B cell (primary cell): ENCODE data around the gene HBS1L. TPM values are rescaled to one million over a fixed set of nuclear protein-coding genes. Genes with fewer than 3 reads are reported as not detected.

Experiments used
- ATAC-seq: fragments of 200-7000 bp; cut with Tn5 transposase; one replicate; pipeline ENCODE4 v1.10.0; 2021; ENCODE audit warnings: low read depth, mild to moderate bottlenecking, moderate number of reproducible peaks, moderate library complexity
- CTCF ChIA-PET: fragments of 350-600 bp; sonication (Branson Sonifier 250); formaldehyde crosslinking; loops from one replicate; lab custom pipeline; 2021; ENCODE audit warnings: antibody characterized with exemption, inconsistent platforms; lab: Charles Lee
- POLR2A ChIA-PET: fragments of 350-600 bp; sonication (Branson Sonifier 250); formaldehyde crosslinking; loops from one replicate; lab custom pipeline; 2021; ENCODE audit warnings: antibody characterized with exemption; lab: Charles Lee
- DNase-seq: peaks from one replicate; pipeline ENCODE4 v3.0.0; 2013
- H2AFZ ChIP-seq: 2 replicates; pipeline ENCODE4 v1.6.1; 2012; ENCODE audit warnings: mild to moderate bottlenecking, low read depth, low read length; ENCODE audit not compliant: insufficient read depth, poor library complexity, severe bottlenecking
- H3K27ac ChIP-seq, 2 donors: 1 replicate in 1 of 2; 2 replicates in 1 of 2; pipeline ENCODE4 v1.5.1; 2012 to 2013; ENCODE audit warnings: low read length in 2 of 2, mild to moderate bottlenecking in 2 of 2, moderate library complexity in 1 of 2
- H3K27me3 ChIP-seq, 4 experiments: fragments of 200-600 bp in 1 of 4; sonication (generic) in 1 of 4; replicated peaks in 1 of 4; 1 replicate in 2 of 4; 2 replicates in 2 of 4; pipeline versions ENCODE4 v1.6.1 to v1.7.0; 2013 to 2016; ENCODE audit warnings: low read length in 3 of 4, mild to moderate bottlenecking in 2 of 4, mixed read lengths in 1 of 4, moderate library complexity in 1 of 4; ENCODE audit not compliant: insufficient read depth in 4 of 4, control insufficient read depth in 3 of 4; ENCODE audit errors: control extremely low read depth in 1 of 4
- H3K36me3 ChIP-seq, 2 experiments: replicated peaks in 1 of 2; 1 replicate in 1 of 2; 2 replicates in 1 of 2; pipeline versions ENCODE4 v1.6.1 to v1.7.1; 2013; ENCODE audit warnings: low read length in 1 of 2; ENCODE audit not compliant: insufficient read depth in 2 of 2, control insufficient read depth in 1 of 2; ENCODE audit errors: control extremely low read depth in 1 of 2, extremely low read depth in 1 of 2
- H3K4me1 ChIP-seq, 2 donors: fragments of 200-600 bp in 1 of 2; sonication (generic) in 1 of 2; 1 replicate in 1 of 2; 2 replicates in 1 of 2; pipeline versions ENCODE4 v1.5.1 to v1.6.1; 2013 to 2017; ENCODE audit warnings: low read length in 2 of 2; ENCODE audit not compliant: control insufficient read depth in 2 of 2, insufficient read depth in 2 of 2
- H3K4me2 ChIP-seq: replicated peaks from 2 replicates; pipeline ENCODE3; 2012; ENCODE audit warnings: mild to moderate bottlenecking, low read depth, low read length; ENCODE audit not compliant: poor library complexity, severe bottlenecking
- H3K4me3 ChIP-seq, 5 experiments: fragments of 200-600 bp in 1 of 5; sonication (generic) in 1 of 5; 1 replicate in 3 of 5; 2 replicates in 2 of 5; pipeline versions ENCODE4 v1.5.1 to v1.7.0; 2011 to 2016; ENCODE audit warnings: low read length in 4 of 5, mild to moderate bottlenecking in 4 of 5, low read depth in 2 of 5, control low read depth in 1 of 5, moderate library complexity in 1 of 5; ENCODE audit not compliant: insufficient read depth in 1 of 5; ENCODE audit errors: control extremely low read depth in 1 of 5, extremely low read depth in 1 of 5
- H3K79me2 ChIP-seq: fragments of 200-600 bp; sonication (generic); one replicate; pipeline ENCODE4 v1.6.0; 2016; ENCODE audit warnings: low read length; ENCODE audit not compliant: control insufficient read depth, insufficient read depth
- H3K9ac ChIP-seq: fragments of 200-600 bp; sonication (generic); 2 replicates; pipeline ENCODE4 v1.6.1; 2017; ENCODE audit warnings: mild to moderate bottlenecking, low read length, moderate library complexity
- H3K9me3 ChIP-seq, 3 donors: one replicate each; pipeline versions ENCODE4 v1.6.1 to v1.7.1; 2013; ENCODE audit warnings: low read length in 2 of 3; ENCODE audit not compliant: control insufficient read depth in 2 of 3, insufficient read depth in 1 of 3; ENCODE audit errors: control extremely low read depth in 1 of 3
- H4K20me1 ChIP-seq: 2 replicates; pipeline ENCODE4 v1.6.0; 2012; ENCODE audit warnings: mild to moderate bottlenecking, low read length; ENCODE audit not compliant: insufficient read depth, control insufficient read depth, poor library complexity, severe bottlenecking
- H3K27ac Mint-ChIP-seq: one replicate; pipeline ENCODE4 v1.8.0; 2021; ENCODE audit warnings: mixed read lengths
- H3K27me3 Mint-ChIP-seq: one replicate; pipeline ENCODE4 v1.8.0; 2021; ENCODE audit warnings: mixed read lengths
- H3K4me1 Mint-ChIP-seq: one replicate; pipeline ENCODE4 v1.8.0; 2021; ENCODE audit warnings: mixed read lengths
- H3K4me3 Mint-ChIP-seq: one replicate; pipeline ENCODE4 v1.8.0; 2021; ENCODE audit warnings: mixed read lengths
- H3K9me3 Mint-ChIP-seq: one replicate; pipeline ENCODE4 v1.8.0; 2022; ENCODE audit warnings: mixed read lengths; ENCODE audit not compliant: insufficient read depth
- CTCF ChIP-seq: fragments of 200-600 bp; IDR thresholded peaks from one replicate; pipeline ENCODE4 v1.8.0; 2022; ENCODE audit warnings: antibody characterized with exemption, mild to moderate bottlenecking
- EZH2 ChIP-seq: IDR thresholded peaks from 2 replicates; pipeline ENCODE4 v1.6.1; 2012; ENCODE audit warnings: borderline replicate concordance, low read depth, mild to moderate bottlenecking, moderate library complexity, low read length; ENCODE audit not compliant: insufficient read depth, poor library complexity, severe bottlenecking
- WGBS: methylation state at CpG from one replicate; pipeline ENCODE4 v1.1.5; 2013; ENCODE audit warnings: missing lambda C conversion rate; ENCODE audit not compliant: insufficient coverage; 5-methylcytosine and 5-hydroxymethylcytosine counted together
- intact Hi-C: fragments of 100-400 bp; cut with micrococcal nuclease; formaldehyde crosslinking; loops from one replicate; pipeline ENCODE4 v1.10.0; 2022
- polyA plus RNA-seq: library from polyadenylated mRNA; depleted of rRNA; stranded (reverse); fragments of >200 nt; gene quantifications from 2 replicates; pipeline ENCODE4 v1.2.3, GENCODE V29; 2012
- total RNA-seq, 2 donors: library from RNA; stranded (reverse); fragments of 120-200 nt in 1 of 2; gene quantifications; 1 replicate in 1 of 2; 2 replicates in 1 of 2; pipeline versions ENCODE4 v1.2.3 to v1.2.4, GENCODE V29; 2013 to 2022

The HBS1L gene
- total and polyA plus RNA-seq, 2 donors (not counting 1 experiment from before 2014, with no cell fraction given) = 10.3 to 58.2 TPM

DNA sequence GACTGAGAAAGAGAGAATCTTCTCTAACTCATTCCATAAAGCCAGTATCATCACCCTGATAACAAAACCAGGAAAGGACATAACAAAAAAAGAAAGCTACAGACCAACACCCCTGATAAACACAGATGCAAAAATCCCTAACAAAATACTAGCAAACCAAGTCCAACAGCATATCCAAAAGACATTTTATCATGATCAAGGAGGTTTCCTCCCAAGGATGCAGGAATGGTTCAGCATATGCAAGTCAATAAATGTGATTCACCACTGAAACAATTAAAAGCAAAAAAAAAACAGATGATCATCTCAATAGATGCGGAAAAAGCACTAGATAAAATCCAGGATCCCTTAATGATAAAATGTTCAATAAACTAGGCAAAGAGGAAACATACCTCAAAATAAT is 80.3 kb downstream of the HBS1L start:
- ChIA-PET POLR2A (no interaction called here), CTCF (interaction anchor here (0.5 to 0.6 kb wide), 2 partner anchors 257 to 931 kb away, joined by 3 to 4 read pairs; no protein-coding TSS in a partner anchor)
- Mint-ChIP-seq H3K4me3 (no peak overlapping the region), H3K27me3 (no peaks in the 10 kb centered on the region), H3K4me1 (no peaks in the 10 kb centered on the region), H3K27ac (no peak overlapping the region), H3K9me3 (no peaks in the 10 kb centered on the region)
- no peak overlapping the region for H3K4me2 ChIP-seq
- no peaks in the 10 kb centered on the region for H4K20me1 ChIP-seq
- H3K36me3 ChIP-seq = peaks cover 6 to 37% of the 10 kb centered on the region in 2 experiments
- no peaks in the 10 kb centered on the region for H3K27me3 ChIP-seq
- H3K9ac ChIP-seq = no peak overlapping the region
- no peak for TF ChIP-seq EZH2
- TF ChIP-seq CTCF = no peak
- H3K4me1 ChIP-seq = no peaks in the 10 kb centered on the region
- H3K27ac ChIP-seq = no peak overlapping the region
- WGBS = no CpG with 5 or more reads among the region's 1 CpG
- ATAC-seq (no peak), DNase-seq (no peak)
- no peaks in the 10 kb centered on the region for H3K9me3 ChIP-seq
- H2AFZ ChIP-seq = no peak overlapping the region
- intact Hi-C loops = no loop called here
- no peak overlapping the region for H3K4me3 ChIP-seq
- no peaks in the 10 kb centered on the region for H3K79me2 ChIP-seq

DNA sequence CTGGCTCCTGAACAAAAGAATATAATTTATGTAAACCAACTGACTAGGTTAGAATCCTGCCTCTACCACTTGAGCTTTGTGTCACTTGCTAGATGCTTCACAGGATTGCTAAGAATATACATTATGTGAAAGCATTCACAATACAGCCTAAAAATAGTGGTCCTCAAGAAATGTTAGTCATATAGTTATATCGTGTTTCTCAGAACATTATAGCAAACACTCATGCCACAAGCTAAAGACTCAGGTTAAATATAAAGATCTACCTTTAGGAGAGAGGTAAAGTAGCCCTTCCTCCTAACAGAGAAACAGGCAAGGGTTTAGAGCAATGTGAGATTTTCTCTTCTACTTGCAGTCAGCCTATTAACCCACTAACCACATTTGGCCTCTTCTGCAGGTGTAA is 86.9 kb downstream of the HBS1L start:
- no peak overlapping the region for H3K9ac ChIP-seq
- Mint-ChIP-seq H3K4me3 (no peak overlapping the region), H3K27me3 (no peaks in the 10 kb centered on the region), H3K4me1 (no peaks in the 10 kb centered on the region), H3K9me3 (no peaks in the 10 kb centered on the region), H3K27ac (no peak overlapping the region)
- H3K4me2 ChIP-seq = no peak overlapping the region
- no CpG with 5 or more reads among the region's 1 CpG for WGBS
- POLR2A ChIA-PET = no interaction called here
- ATAC-seq (no peak), DNase-seq (no peak)
- H2AFZ ChIP-seq = no peak overlapping the region
- no peaks in the 10 kb centered on the region for H3K79me2 ChIP-seq
- intact Hi-C loops = no loop called here
- H3K27me3 ChIP-seq = no peaks in the 10 kb centered on the region
- no peaks in the 10 kb centered on the region for H3K9me3 ChIP-seq
- no peak overlapping the region for H3K4me3 ChIP-seq
- no peak overlapping the region for H3K27ac ChIP-seq
- peaks cover 1 to 46% of the 10 kb centered on the region in 2 experiments for H3K36me3 ChIP-seq
- H3K4me1 ChIP-seq = no peaks in the 10 kb centered on the region
- CTCF ChIA-PET = no interaction called here
- no peaks in the 10 kb centered on the region for H4K20me1 ChIP-seq
- TF ChIP-seq EZH2 (no peak), CTCF (no peak)
